SK-N-MC (cell line): Measurements from ENCODE around the gene DDX39A.
A peak's percentile ranks its signal among the peaks of the same experiment; 100 is the strongest.
"Not testable (repeated sequence)": the region's sequence is repeated elsewhere in the genome, so short reads cannot be mapped to it uniquely, and the experiment has no call there.

ENCODE experiments used
- DNase-seq: peaks from one replicate; pipeline ENCODE4 v3.0.0-alpha.2; 2011; ENCODE audit warnings: low read depth, low spot score
- H3K27ac ChIP-seq: fragments of 200-600 bp; sonication (generic); 2 replicates; pipeline ENCODE4 v1.5.1; 2016; ENCODE audit warnings: mixed run types
- H3K36me3 ChIP-seq: fragments of 200-600 bp; sonication (generic); 2 replicates; pipeline ENCODE4 v1.6.1; 2017; ENCODE audit warnings: antibody characterized with exemption, low read length, mixed read lengths; ENCODE audit not compliant: insufficient read depth
- H3K4me3 ChIP-seq: fragments of 200-600 bp; sonication (generic); 2 replicates; pipeline ENCODE4 v1.5.1; 2016
- H3K9ac ChIP-seq: fragments of 200-600 bp; sonication (generic); 2 replicates; pipeline ENCODE4 v1.8.0; 2017; ENCODE audit warnings: mixed run types, mixed read lengths; ENCODE audit not compliant: insufficient read length
- H3K9me3 ChIP-seq: fragments of 200-600 bp; sonication (generic); 2 replicates; pipeline ENCODE4 v1.6.1; 2017; ENCODE audit warnings: low read depth, mild to moderate bottlenecking, antibody characterized with exemption, low read length, moderate library complexity, mixed read lengths
- EZH2 ChIP-seq: fragments of 200-600 bp; sonication (generic); IDR thresholded peaks from one replicate; pipeline ENCODE4 v1.6.1; 2017; ENCODE audit warnings: antibody characterized with exemption
- FOXP2 ChIP-seq: optimal IDR thresholded peaks from 2 replicates; pipeline ENCODE3; 2011; ENCODE audit warnings: mild to moderate bottlenecking, moderate library complexity; ENCODE audit not compliant: insufficient read depth; ENCODE audit errors: extremely low read length, control extremely low read depth
- POLR2AphosphoS5 ChIP-seq: IDR thresholded peaks from 2 replicates; pipeline ENCODE4 v1.6.1; 2012; ENCODE audit warnings: mild to moderate bottlenecking, low read depth, low read length, borderline replicate concordance

DDX39A gene

GRCh38 chr19:14419106-14419813 lies at the start of gene DDX39A:
TSS of gene DDX39A (minus strand) at chr19:14419341. CDS start at chr19:14413220, 6,121 bp downstream.
- H3K9ac ChIP-seq: peak within 1 kb of the TSS; percentile 98
- H3K4me3 ChIP-seq: peak within 1 kb of the TSS; percentile 100
- peaks cover 25% of the 10 kb centered on the region for H3K36me3 ChIP-seq
- peak; percentile 96 for DNase-seq
- H3K9me3 ChIP-seq: no peaks in the 10 kb centered on the region
- H3K27ac ChIP-seq: peak within 1 kb of the TSS; percentile 95
- TF ChIP-seq EZH2 (no peak), POLR2AphosphoS5 (peak; percentile 95)

- peaks cover 7% of the 10 kb centered on the region; the same call in 1 of the 2 replicates for H3K36me3 ChIP-seq
- DNase-seq: no peak
- H3K9me3 ChIP-seq: no peaks in the 10 kb centered on the region
Observed at GRCh38 chr19:14467816-14468215, 48.7 kb upstream of the DDX39A start.

GRCh38 chr19:14467391-14467790 lies 48.2 kb upstream of the DDX39A start:
- Histone ChIP-seq H3K9ac (no peak overlapping the region), H3K36me3 (peaks cover 7% of the 10 kb centered on the region; the same call in 1 of the 2 replicates), H3K9me3 (no peaks in the 10 kb centered on the region)

More at GRCh38 chr19:14467816-14468215, 48.7 kb upstream of the DDX39A start:
- Histone ChIP-seq H3K27ac (no peak overlapping the region), H3K9ac (no peak overlapping the region), H3K4me3 (no peak overlapping the region)
- TF ChIP-seq POLR2AphosphoS5: no peak
- TF ChIP-seq EZH2: no peak
- no peak for TF ChIP-seq FOXP2

GRCh38 chr19:14463747-14464146 lies 44.6 kb upstream of the DDX39A start:
- Histone ChIP-seq H3K9ac (no peak overlapping the region), H3K36me3 (peaks cover 7% of the 10 kb centered on the region; the same call in 1 of the 2 replicates), H3K4me3 (no peak overlapping the region), H3K27ac (no peak overlapping the region), H3K9me3 (no peaks in the 10 kb centered on the region)
- TF ChIP-seq FOXP2 (no peak), POLR2AphosphoS5 (no peak), EZH2 (no peak)
- DNase-seq: no peak

More at GRCh38 chr19:14467391-14467790, 48.2 kb upstream of the DDX39A start:
- DNase-seq: no peak
- no peak overlapping the region for H3K4me3 ChIP-seq
- no peak for TF ChIP-seq FOXP2
- TF ChIP-seq EZH2: no peak
- TF ChIP-seq POLR2AphosphoS5: no peak
- no peak overlapping the region for H3K27ac ChIP-seq

GRCh38 chr19:14462401-14462800 lies 43.3 kb upstream of the DDX39A start:
- H3K9ac ChIP-seq, H3K9me3 ChIP-seq, DNase-seq, H3K4me3 ChIP-seq, H3K36me3 ChIP-seq, H3K27ac ChIP-seq: not testable (repeated sequence)

- no peak overlapping the region for H3K27ac ChIP-seq
- no peak overlapping the region for H3K9ac ChIP-seq
- DNase-seq: no peak
- H3K36me3 ChIP-seq: peaks cover 7% of the 10 kb centered on the region; the same call in 1 of the 2 replicates
- TF ChIP-seq FOXP2: no peak
- no peak for TF ChIP-seq POLR2AphosphoS5
- TF ChIP-seq EZH2: no peak
- no peak overlapping the region for H3K4me3 ChIP-seq
- no peaks in the 10 kb centered on the region for H3K9me3 ChIP-seq
Observed at GRCh38 chr19:14460935-14461334, 41.8 kb upstream of the DDX39A start.

- H3K27ac ChIP-seq: no peak overlapping the region
- no peak for DNase-seq
- H3K9ac ChIP-seq: no peak overlapping the region
- no peak overlapping the region for H3K4me3 ChIP-seq
- peaks cover 7% of the 10 kb centered on the region; the same call in 1 of the 2 replicates for H3K36me3 ChIP-seq
- TF ChIP-seq EZH2: no peak
- TF ChIP-seq POLR2AphosphoS5: no peak
- no peak for TF ChIP-seq FOXP2
- no peaks in the 10 kb centered on the region for H3K9me3 ChIP-seq
Observed at GRCh38 chr19:14459703-14460102, 40.6 kb upstream of the DDX39A start.

- not testable (repeated sequence) for H3K27ac ChIP-seq, DNase-seq, H3K4me3 ChIP-seq, H3K9me3 ChIP-seq, H3K9ac ChIP-seq
- H3K36me3 ChIP-seq: peaks cover 34% of the 10 kb centered on the region; the same call in 1 of the 2 replicates
Observed at GRCh38 chr19:14452303-14452702, 33.2 kb upstream of the DDX39A start.

GRCh38 chr19:14450876-14451275 lies 31.7 kb upstream of the DDX39A start:
- no peak for DNase-seq
- TF ChIP-seq EZH2 (no peak), POLR2AphosphoS5 (no peak), FOXP2 (no peak)
- H3K9ac ChIP-seq: no peak overlapping the region
- no peaks in the 10 kb centered on the region for H3K9me3 ChIP-seq
- no peak overlapping the region for H3K4me3 ChIP-seq
- H3K27ac ChIP-seq: no peak overlapping the region
- peaks cover 48% of the 10 kb centered on the region; the same call in 1 of the 2 replicates for H3K36me3 ChIP-seq
